Measurements from ENCODE around the gene ATP2C2.

- TF ChIP-seq CTCF (IDR thresholded peaks at IDR 0.05; ENCODE audit: control extremely low read depth in 1 of 3, insufficient read depth in 1 of 3, low read depth in 1 of 3, low read length in 3 of 3) (no peak), RAD21 (IDR thresholded peaks at IDR 0.05 in 1 of 2, conservative IDR thresholded peaks at IDR 0.05 in 1 of 2; ENCODE audit: low read depth in 2 of 2, low read length in 2 of 2) (no peak), MAFK (IDR thresholded peaks at IDR 0.05; ENCODE audit: low read depth, low read length) (no peak)
Measured at GRCh38 chr16:84507011-84507982, 139.0 kb downstream of the ATP2C2 start.

Measured in H1 (cell line).